ENCODE results near the gene EEFSEC.

- TF ChIP-seq CTCF (conservative IDR thresholded peaks at IDR 0.05) (no peak), ZFX (IDR thresholded peaks at IDR 0.05) (no peak)
Observed at GRCh38 chr3:128342701-128343180, 189.5 kb downstream of the EEFSEC start.
